HG02642 (cell line): ENCODE measurements around the gene AK8.

Experiments used
- ATAC-seq: cut with Tn5 transposase; IDR thresholded peaks from one replicate; pipeline ENCODE4 v1.9.1; 2021; ENCODE audit warnings: mild to moderate bottlenecking; ENCODE audit not compliant: unreplicated experiment, poor library complexity

AK8 gene

DNA sequence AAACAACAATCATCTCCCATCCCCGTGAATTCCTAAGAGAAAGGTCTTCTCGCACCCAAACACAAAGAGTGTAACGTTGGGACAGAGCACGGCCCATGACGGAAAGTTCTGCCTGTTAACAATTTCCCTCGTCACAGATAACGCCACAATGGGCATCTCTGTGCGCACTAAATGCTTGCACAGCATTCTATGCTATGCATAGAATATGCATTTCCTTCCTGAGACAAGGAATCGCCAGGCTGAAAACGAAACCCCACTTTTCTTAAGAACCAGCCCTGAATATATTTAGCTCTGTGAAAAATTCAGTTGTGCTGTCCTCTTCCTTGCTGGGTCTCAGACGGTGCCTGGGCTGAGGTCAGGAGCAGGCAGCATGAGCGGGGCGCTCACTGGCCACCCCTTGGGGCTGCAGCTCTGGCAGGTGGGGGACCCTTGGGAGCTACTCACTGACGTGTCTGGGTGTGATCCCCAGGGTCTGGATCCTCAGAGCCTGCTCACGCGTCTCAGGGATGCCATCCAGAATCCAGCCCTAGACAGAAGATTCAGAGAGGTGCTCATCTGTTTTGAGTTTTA, 49.8 kb downstream of the AK8 start:
- ATAC-seq = no peak

DNA sequence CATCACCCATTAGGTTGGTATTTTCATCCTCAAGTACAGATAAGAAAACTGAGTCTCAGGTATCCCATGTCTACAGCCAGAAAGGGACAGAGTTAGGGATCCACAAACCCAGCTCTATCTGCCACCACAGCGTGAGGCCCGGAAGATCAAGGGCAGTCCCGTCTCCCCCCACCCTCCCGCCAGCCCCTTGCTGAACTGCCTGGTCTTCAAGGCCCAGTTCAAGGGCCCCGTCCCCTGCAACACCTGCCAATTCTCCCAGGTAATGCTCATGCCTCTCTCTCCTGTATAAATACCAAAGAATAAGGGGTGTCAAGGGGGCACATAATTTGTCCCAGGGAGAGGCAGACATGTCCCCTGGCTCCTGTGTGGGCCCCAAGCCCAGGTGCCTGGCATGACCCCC, 50.7 kb downstream of the AK8 start:
- ATAC-seq = no peak

DNA sequence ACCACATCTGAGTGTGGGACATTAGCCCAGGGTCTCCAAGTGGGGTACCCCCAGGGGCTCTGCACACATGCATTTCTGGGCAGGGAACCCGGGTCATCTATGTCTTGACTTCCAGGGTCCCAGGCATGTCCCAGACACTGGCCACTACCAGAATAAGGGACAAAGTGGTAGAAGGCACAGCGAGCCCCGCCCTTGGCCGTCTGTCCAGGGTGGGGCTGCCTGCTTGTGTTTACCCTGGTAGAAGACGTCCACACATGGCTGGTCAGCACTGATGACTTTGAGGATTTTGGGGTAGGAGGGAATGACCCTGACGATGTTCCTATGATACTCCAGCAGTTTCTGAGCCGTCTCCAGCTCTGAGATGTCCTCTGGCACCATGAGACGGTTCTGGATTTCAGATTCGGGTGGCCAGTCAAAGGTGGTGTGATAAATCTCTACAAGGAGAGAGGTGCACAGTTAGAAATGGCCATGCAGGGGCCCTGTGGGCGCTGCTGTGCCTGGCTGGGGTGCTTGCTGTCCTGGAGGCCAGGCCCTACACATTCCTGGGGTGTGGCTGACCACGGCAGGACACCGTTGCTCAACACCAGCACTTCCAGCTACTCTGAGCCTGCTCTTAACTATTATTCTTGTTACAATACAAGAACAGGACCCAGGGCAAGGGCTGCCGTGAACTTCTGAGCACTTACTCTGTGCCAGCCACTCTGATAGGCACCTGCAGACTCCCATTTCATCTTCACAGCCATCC, 51.3 kb downstream of the AK8 start:
- no peak for ATAC-seq

DNA sequence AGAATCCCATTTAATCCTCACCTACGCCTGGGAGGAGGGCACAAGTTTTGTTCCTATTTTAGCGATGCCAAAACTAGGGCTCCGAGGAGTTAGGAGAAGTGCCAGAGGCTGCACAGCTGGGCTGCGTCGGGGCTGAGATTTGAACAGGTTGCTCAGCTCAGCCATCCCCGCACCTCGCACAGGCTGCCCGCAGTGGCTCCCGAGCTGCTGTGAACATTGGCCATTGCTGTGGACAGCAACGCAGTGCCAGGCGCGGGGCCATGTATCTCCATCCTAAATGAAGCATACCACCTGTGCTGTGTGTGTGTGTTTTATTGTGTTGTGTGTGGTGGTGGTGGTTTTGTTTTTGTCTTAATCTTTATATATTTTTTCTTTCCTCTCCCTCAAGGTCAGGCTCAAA, 52.0 kb downstream of the AK8 start:
- no peak for ATAC-seq

DNA sequence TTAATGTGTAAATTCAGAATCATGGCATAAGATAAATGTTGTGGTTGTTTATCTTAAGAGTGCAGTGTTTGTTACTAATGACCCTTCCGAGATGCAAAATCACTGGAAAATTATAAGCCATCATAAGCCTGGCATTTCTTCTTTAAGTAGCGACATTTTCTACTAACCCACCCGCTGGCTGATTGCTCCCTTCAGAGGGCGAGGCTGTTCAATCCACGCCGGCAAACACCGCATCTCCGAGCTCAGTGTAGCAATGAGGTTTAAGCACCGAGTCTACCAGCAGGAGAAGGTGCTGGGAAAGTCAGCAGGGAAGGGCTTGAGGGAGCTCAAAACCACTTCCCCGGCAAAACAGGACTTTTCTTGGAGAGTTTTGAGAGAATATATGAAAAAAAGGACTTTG, 52.7 kb downstream of the AK8 start:
- ATAC-seq = no peak

DNA sequence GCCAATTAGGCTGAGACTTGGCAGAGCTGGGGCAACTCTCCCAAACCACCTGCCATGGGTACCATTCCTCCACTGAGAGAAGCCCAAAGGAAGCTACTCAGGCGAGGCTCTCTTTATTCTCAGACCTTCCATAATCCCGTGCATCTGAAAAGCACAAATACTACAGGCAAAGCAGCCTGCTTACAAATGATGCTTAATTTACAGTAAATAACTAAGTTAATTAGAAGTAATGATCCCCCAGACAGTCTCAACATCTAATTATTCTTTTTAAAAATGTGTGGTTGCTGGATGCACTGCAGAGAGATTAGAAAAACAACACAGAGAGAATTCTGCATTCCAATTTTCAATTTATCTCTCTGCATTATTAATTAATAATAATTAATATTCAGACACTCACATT, 53.1 kb downstream of the AK8 start:
- no peak for ATAC-seq

DNA sequence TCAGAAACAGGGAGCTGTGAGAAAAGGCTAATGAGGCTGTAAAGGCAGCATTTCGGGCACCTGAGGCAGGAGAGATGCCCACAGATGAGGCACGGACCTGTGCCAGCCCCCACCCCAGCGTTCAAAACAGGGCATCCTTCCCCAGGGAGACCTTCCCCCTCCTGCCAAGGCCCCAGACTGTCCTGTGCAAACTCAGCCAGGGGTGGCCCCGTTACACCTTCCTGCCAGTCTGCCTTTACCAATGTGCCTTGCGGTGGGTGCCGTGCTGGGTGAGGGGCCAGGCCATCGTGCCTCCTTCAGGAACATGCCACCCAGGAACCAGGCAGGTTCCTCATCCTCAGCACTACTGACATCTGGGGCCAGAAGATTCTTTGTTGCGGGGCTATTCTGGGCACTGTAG, 53.9 kb downstream of the AK8 start:
- no peak for ATAC-seq

DNA sequence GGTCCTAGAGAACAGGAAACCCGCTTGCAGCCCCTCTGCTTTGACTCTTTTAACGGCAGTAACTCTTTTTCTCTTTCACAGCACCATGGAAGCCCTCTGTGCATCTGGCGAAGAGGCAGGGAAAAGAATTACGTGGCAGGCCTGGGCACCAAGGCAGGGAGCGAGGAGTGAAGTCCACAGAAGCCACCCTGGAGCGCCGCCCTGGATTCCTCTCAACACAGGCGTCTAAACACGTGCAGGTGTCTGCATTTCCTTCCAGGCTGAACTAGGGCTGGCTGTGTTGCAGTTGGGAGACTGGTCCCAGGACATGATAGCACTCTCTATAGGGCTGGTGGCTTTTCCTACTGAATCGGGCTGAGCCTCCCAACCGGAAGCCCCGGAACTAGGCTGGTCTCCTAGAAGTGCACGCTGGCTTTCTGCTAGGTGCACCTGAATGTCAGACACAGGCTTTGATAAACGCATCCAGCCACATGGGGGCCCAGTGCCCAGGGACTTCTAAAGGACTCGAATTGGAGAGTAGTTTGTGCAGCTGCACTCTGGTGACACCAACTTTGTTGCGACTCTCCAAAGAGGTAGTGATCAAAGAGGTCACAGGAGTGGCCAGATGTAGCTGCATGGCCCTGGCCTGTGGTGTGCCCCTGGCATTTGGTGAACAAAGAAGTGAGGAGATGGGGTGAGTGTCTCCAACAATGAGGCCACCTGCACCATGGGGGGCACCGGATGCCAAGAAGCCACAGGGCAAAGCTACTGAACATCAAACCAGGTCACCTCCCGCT, 54.5 kb downstream of the AK8 start:
- ATAC-seq = no peak

DNA sequence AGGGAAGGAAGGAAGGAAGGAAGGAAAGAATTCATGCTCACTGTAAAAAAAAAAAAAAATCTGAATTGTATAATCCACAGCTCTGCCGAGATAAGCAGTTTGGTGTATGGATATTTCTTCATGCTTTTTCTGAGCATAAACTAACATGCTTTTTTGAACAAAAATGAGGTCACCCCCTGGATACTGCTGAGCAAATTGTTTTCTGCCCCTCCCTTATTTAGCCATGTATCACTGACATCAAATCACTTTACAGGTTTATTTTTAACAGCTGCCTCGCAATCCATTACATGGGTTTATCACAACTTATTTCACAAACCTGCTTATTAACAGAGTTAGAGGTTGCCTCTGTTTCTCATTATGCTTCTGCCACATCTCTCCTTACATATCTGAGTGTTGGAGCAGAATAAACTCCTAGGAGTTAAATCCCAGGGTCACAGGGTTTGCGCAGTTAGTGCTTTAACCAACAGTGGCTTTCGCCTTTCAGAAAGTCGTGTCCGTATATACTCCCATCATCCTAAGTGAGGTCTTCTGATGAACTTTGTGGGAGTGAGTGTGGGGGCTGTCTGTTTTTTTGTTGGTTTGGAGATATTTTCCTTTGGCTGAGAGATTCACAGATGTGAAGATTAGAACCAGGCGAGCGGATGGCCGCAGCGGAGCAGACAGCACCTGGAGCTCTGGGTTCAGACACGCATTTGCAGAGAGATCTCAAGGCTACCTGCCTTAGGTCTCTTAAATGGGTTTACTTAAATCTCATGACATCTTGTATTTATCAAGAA, 57.7 kb downstream of the AK8 start:
- no peak for ATAC-seq

DNA sequence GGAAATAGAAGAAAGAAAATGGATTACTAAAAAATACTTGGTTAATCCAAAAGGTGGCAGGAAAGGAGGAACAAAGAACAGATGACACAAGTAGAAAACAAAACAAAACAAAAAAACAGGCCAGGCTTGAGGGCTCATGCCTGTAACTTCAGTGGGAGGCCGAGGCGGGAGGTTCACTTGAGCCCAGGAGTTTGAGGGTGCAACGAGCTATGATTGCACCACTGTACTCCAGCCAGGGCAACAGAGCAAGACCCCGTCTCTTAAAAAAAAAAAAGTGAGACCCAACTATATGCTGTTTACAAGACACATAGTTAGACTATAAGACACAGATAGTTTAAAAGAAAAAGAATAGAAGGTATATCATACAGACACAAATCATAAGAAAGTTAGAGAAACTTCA, 59.5 kb downstream of the AK8 start:
- no peak for ATAC-seq

DNA sequence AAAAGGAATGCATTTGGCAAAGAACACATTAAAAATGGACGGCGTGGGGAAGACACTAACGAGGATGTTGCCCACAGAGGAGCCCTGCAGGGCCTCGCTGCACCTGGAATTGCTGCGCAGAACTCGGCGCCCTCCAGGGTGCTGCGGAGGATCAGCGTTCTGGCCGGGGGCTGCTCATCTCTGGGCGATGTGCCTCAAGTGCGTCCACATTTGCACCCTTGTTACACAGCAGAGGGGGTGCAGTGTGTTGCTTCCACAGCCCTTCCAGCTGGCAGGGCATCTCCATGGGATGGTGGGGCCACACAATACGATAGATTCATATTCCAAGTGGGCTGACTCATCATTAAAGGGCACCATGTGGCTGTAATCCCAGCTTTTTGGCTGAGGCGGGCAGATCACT, 63.1 kb downstream of the AK8 start:
- ATAC-seq = no peak

DNA sequence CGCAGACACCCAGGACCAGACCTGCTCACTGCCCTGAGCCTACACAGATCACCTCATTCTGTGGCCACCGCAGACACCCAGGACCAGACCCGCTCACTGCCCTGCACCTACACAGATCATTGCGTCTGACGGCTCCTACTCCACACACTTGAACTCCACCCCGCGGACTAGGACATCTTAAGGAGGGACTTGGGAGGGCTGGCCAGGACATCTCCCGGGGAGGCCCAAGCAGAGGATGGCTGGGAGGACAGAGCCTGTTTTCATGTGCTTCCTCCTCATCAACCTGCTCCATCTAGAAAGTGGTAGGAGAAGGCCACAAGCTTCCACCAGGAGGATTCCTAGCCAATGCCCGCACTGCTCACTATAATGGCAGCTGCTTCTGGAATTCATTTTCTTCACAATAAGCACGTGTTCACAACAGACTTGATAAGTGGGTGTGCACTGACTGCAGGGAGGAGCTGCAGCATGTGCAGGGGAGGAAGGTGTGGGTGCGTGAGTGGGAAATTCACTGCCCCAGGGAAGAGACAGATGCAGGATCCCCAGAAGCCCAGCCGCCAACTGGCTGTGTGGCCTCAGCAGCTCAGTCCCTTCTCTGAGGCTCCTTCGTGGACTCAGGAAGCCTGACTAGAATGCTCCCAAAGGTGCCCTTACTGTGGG, 64.8 kb downstream of the AK8 start:
- ATAC-seq = no peak

DNA sequence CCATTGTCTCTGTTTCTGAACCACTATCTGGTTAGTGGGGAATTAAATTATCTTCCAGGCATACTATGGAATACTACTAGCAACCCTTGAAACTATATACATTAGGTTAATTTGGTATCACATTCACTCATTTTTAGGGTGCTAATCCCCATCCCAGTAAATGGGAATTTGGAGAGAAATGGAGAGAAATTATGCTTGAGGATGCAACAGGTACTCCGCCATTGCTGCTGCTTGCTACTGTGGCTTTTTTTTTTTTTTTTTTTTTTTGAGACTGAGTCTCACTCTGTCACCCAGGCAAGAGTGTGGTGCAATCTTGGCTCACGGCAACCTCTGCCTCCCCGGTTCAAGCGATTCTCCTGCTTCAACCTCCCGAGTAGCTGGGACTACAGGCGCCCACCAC, 66.1 kb downstream of the AK8 start:
- ATAC-seq = no peak

DNA sequence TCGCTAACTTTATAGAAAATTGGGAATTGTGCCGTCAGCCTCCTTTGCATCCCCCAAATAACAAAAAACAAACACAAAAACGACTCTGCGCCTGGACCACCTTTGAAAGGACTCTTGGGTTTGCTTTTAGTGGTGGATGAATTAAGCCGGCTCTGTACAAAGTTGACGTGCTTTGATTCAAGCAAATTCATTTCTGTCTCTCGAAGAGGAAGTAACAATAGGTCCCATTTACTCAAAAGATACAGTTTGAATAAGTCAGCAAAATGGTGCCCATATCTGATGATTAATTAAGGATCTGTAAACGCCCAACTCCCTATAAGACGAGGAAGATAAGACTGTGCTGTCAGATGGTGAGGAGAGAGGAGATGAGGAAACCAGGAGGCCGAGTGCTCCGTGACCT, 67.8 kb downstream of the AK8 start:
- no peak for ATAC-seq

DNA sequence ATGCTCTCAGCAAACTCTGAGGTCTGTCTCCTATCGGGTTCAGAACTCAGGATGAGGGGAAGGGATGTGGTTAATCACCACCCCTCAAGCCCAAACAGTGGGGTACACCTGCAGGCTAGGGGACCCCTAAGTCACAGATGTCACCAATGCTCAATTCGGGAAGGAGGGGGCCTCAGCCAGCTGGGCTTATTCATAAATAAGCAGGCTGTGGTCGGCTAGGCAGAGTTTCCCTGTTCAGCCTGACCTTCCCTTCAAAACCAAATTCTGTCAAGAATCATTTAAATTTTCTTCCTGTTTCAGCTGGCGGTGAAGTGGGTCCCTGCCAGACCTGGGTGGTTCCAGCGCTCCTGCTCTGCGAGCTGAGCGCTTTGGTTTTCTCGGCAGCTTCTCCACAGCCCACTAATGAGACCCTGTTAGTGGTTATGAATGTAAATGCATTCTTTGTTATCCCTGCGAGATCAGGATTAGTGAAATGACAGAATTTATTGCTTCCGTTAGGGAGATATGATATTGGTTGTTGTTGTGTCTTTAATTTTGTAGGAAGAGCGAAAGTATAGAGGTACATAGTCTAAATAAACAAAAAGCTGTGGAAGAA, 68.3 kb downstream of the AK8 start:
- ATAC-seq = no peak

DNA sequence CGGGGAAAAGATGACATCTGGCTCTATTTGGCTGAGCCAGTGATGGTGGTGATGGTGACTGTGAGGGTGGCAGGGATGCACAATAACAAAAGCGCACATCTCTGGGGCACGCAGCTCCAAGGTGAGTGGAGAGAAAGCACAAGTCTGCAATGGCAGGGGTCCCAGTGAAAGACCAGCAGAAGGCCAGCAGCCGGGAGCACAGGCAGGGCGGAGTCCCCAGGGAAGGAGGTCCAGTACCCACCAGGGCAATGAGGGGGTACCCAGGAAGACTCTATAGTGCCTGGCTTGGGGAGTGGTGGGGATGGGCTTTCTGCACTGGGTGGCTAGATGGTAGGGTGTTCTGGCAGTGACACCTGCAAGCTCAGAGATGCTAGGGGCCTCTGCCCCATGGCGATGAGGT, 69.4 kb downstream of the AK8 start:
- no peak for ATAC-seq

DNA sequence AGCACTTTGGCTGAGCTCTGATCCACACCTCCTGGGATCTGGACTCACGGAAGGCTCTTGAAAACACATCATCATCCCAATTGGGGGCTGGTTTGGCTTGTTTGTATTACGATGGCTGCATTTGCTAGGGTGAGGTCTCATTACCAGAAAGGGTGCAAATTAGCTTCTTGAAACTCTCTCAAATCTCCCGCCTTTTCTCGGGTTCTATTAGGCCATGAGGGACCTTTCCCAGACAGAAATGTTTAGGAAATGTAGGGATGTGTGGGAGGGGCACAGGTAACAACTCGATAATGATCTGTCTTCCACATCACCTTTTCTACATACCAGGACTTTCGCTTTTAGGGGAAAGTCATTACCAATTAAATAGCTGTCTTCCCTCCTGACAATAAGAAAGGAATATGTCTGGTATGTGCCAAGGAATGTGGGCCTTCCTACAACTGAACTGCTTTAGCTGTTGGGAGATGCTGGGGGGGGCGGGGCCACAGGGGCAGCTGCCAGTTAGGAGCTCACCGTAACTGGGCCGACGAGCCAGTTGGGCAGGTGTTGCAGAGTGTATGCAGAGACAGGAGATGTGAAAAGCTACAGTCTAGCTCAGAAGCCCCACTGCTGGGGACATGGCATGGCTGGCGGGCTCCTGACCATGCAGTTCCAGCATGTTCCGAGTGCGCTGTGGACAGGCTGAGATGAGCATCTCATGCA, 71.2 kb downstream of the AK8 start:
- ATAC-seq = no peak

DNA sequence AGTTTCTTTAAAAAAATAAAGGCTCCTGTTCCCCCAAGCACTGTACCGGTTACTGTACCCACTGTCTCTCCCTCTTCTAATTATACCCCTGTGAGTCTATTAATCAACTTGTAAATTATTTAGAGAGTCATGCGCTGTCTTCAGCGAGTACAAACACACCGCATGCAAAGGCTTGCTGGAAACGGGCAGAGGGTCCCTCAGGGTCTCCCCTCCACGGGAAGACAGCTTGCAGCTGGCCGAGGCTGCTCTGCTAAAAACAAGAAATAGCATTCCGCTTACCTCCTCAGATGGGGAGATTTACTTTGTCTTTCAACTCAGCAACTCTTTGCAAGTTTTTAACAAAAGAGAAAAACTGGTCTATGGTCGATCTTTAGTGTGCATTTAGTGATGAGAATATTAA, 71.8 kb downstream of the AK8 start:
- no peak for ATAC-seq

DNA sequence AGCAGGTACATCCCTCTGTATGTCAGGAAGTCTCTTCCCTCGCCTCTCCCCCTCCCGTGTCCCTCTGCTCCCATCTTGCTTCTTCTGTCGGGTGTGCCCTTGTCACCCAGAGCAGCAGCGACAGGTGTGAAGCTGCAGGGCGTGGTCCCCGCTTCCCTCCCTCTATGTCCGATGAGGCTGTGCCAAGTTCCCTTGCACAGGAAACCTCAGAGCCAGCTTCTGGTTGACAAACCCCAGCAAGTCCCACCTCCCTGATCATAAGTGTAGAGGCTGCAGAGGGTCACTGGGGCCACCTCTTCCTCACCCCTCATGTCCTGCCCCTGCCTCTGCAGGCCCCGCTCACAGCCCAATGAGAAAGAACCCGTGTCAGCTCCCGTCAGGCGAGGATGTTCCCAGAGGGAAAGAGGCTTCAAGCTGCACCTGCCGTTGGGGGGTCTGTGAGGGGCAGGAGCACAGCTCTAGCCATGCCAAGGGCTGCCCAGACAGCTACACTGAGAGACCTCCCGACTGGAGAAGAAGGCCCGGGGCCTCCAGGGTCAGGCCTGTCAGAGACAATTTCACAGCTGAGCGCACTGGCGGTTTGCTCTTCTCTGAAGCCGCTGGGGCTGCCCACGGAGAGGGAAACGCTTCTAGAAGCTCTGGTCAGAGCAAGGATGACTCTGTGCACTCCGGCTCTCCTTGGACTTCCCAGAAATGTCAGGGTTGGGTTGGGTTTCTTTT, 73.3 kb downstream of the AK8 start:
- ATAC-seq = no peak
